Osteocyte (in vitro differentiated cells): ENCODE measurements around the gene SNX24. TPM values are rescaled to one million over a fixed set of nuclear protein-coding genes. Genes with fewer than 3 reads are reported as not detected.

Experiments
- DNase-seq: peaks from one replicate; pipeline ENCODE4 v3.0.0; 2021; ENCODE audit warnings: mixed read lengths; ENCODE audit not compliant: unreplicated experiment; ENCODE audit errors: extremely low spot score
- H3K27ac Mint-ChIP-seq: one replicate; pipeline ENCODE4 v1.8.0; 2021; ENCODE audit warnings: mild to moderate bottlenecking, mixed read lengths; ENCODE audit not compliant: unreplicated experiment
- H3K27me3 Mint-ChIP-seq: one replicate; pipeline ENCODE4 v1.8.0; 2021; ENCODE audit warnings: mixed read lengths; ENCODE audit not compliant: unreplicated experiment
- H3K36me3 Mint-ChIP-seq: one replicate; pipeline ENCODE4 v1.8.0; 2021; ENCODE audit warnings: mixed read lengths; ENCODE audit not compliant: unreplicated experiment
- H3K4me1 Mint-ChIP-seq: one replicate; pipeline ENCODE4 v1.8.0; 2021; ENCODE audit warnings: mixed read lengths; ENCODE audit not compliant: unreplicated experiment
- H3K4me3 Mint-ChIP-seq: one replicate; pipeline ENCODE4 v1.8.0; 2021; ENCODE audit warnings: mild to moderate bottlenecking, moderate library complexity, mixed read lengths; ENCODE audit not compliant: unreplicated experiment
- H3K9me3 Mint-ChIP-seq: one replicate; pipeline ENCODE4 v1.8.0; 2021; ENCODE audit warnings: mixed read lengths; ENCODE audit not compliant: unreplicated experiment
- total RNA-seq: library from RNA; stranded (reverse); gene quantifications from 2 replicates; pipeline ENCODE4 v1.2.1, GENCODE V29; 2021
- TF ChIP-seq, protein P1 (sequence below): fragments of 200-600 bp; sonication (generic); IDR thresholded peaks from 2 replicates; pipeline ENCODE4 v1.5.0; 2021; ENCODE audit warnings: antibody characterized with exemption, mild to moderate bottlenecking, moderate library complexity

SNX24 gene
- total RNA-seq, 1 donor from 2014 or later: 7.0 TPM

GRCh38 chr5:122831984-122832383 lies 13.4 kb upstream of the SNX24 start:
- Mint-ChIP-seq H3K9me3 (no peaks in the 10 kb centered on the region), H3K4me3 (no peak overlapping the region), H3K27ac (no peak overlapping the region), H3K4me1 (no peaks in the 10 kb centered on the region), H3K27me3 (no peaks in the 10 kb centered on the region), H3K36me3 (peaks cover 24% of the 10 kb centered on the region)
- DNase-seq: no peak
- TF ChIP-seq, protein P1, sequence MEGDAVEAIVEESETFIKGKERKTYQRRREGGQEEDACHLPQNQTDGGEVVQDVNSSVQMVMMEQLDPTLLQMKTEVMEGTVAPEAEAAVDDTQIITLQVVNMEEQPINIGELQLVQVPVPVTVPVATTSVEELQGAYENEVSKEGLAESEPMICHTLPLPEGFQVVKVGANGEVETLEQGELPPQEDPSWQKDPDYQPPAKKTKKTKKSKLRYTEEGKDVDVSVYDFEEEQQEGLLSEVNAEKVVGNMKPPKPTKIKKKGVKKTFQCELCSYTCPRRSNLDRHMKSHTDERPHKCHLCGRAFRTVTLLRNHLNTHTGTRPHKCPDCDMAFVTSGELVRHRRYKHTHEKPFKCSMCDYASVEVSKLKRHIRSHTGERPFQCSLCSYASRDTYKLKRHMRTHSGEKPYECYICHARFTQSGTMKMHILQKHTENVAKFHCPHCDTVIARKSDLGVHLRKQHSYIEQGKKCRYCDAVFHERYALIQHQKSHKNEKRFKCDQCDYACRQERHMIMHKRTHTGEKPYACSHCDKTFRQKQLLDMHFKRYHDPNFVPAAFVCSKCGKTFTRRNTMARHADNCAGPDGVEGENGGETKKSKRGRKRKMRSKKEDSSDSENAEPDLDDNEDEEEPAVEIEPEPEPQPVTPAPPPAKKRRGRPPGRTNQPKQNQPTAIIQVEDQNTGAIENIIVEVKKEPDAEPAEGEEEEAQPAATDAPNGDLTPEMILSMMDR: no peak

- H3K27me3 Mint-ChIP-seq: no peaks in the 10 kb centered on the region
- DNase-seq: no peak
- H3K36me3 Mint-ChIP-seq: peaks cover 10% of the 10 kb centered on the region
- TF ChIP-seq, protein P1: no peak
- no peaks in the 10 kb centered on the region for H3K4me1 Mint-ChIP-seq
- H3K4me3 Mint-ChIP-seq: no peak overlapping the region
- no peak overlapping the region for H3K27ac Mint-ChIP-seq
- H3K9me3 Mint-ChIP-seq: peaks cover 5% of the 10 kb centered on the region
Observed at GRCh38 chr5:122835681-122836080, 9.7 kb upstream of the SNX24 start.

- Mint-ChIP-seq H3K27me3 (no peaks in the 10 kb centered on the region), H3K27ac (no peak overlapping the region), H3K4me1 (no peaks in the 10 kb centered on the region)
Observed at GRCh38 chr5:122836947-122837346, 8.5 kb upstream of the SNX24 start.

DNA sequence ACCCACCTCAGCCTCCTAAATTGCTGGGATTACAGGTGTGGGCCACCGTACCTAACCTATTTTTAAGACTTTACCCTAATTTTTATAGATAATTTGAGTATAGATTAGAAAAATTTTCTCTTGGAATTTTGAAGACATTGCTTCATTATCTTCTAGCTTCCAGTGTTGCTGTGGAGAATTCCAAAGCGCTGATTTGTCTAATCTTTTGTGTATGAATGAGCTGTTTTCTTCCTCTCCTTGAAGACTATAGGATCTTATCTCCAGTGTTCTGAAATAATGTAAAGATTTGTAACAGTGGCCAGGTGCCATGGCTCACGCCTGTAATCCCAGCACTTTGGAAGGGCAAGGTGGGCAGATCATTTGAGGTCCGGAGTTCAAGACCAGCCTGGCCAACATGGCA lies 5.7 kb upstream of the SNX24 start:
- Mint-ChIP-seq H3K27ac (no peak overlapping the region), H3K36me3 (peaks cover 4% of the 10 kb centered on the region), H3K4me1 (peaks cover 7% of the 10 kb centered on the region), H3K9me3 (peaks cover 6% of the 10 kb centered on the region), H3K4me3 (no peak overlapping the region), H3K27me3 (no peaks in the 10 kb centered on the region)
- no peak for DNase-seq
- TF ChIP-seq, protein P1: no peak

More at GRCh38 chr5:122836947-122837346, 8.5 kb upstream of the SNX24 start:
- TF ChIP-seq, protein P1: no peak
- Mint-ChIP-seq H3K9me3 (peaks cover 6% of the 10 kb centered on the region), H3K36me3 (peaks cover 6% of the 10 kb centered on the region), H3K4me3 (no peak overlapping the region)
- DNase-seq: no peak

DNA sequence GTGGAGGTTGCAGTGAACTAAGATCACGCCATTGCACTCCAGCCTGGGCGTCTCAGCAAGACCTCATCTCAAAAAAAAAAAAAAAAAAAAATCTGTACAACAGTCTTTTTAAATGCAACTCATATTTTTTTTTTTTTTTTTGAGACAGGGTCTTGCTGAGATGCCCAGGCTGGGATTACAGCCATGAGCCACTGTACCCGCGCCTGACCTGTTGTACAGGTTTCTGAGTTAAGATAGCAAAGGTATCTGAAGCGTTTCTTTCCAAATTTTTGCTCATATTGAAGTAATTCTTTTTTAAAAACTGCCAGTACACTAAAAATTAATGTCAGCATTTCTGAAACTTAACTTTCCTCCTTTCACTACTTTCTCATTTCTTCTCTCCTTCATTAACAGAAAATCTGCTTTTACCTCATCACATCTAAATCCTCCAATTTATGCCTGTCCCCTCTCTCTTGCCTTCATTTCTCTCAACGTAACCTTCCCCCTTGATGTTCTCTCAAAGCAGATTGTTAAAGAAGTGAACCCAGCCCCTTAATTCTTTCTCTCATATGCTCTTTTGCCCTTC lies 3.3 kb upstream of the SNX24 start:
- Mint-ChIP-seq H3K9me3 (peaks cover 6% of the 10 kb centered on the region), H3K27me3 (no peaks in the 10 kb centered on the region), H3K4me1 (peaks cover 22% of the 10 kb centered on the region), H3K4me3 (no peak overlapping the region), H3K27ac (no peak overlapping the region), H3K36me3 (peaks cover 4% of the 10 kb centered on the region)
- TF ChIP-seq, protein P1: no peak
- no peak for DNase-seq
